Hepatocyte (in vitro differentiated cells): ENCODE data around the gene TMEM141. TPM values are rescaled to one million over a fixed set of nuclear protein-coding genes. Genes with fewer than 3 reads are reported as not detected.

Experiments used
- DNase-seq: peaks from one replicate; pipeline ENCODE4 v3.0.0-alpha.2; 2016; ENCODE audit warnings: low spot score
- H2AFZ ChIP-seq: fragments of 200-600 bp; sonication (generic); 2 replicates; pipeline ENCODE4 v1.6.0; 2016; ENCODE audit warnings: antibody characterized with exemption, mild to moderate bottlenecking
- H3K27ac ChIP-seq: fragments of 200-600 bp; sonication (generic); 2 replicates; pipeline ENCODE4 v1.5.1; 2016; ENCODE audit warnings: mild to moderate bottlenecking
- H3K27me3 ChIP-seq: fragments of 200-600 bp; sonication (generic); 2 replicates; pipeline ENCODE4 v1.6.1; 2016
- H3K36me3 ChIP-seq: fragments of 200-600 bp; sonication (generic); replicated peaks from 2 replicates; pipeline ENCODE4 v1.5.1; 2016; ENCODE audit warnings: low read depth; ENCODE audit not compliant: insufficient read depth
- H3K4me1 ChIP-seq: fragments of 200-600 bp; sonication (generic); 2 replicates; pipeline ENCODE4 v1.5.1; 2016; ENCODE audit warnings: mild to moderate bottlenecking, moderate library complexity; ENCODE audit not compliant: insufficient read depth
- H3K4me2 ChIP-seq: fragments of 200-600 bp; sonication (generic); 2 replicates; pipeline ENCODE4 v1.6.0; 2016
- H3K4me3 ChIP-seq: fragments of 200-600 bp; sonication (generic); 2 replicates; pipeline ENCODE4 v1.5.1; 2016; ENCODE audit warnings: mild to moderate bottlenecking
- H3K79me2 ChIP-seq: fragments of 200-600 bp; sonication (generic); 2 replicates; pipeline ENCODE4 v1.6.0; 2017; ENCODE audit warnings: mild to moderate bottlenecking
- H3K9me2 ChIP-seq: fragments of 200-600 bp; sonication (generic); replicated peaks from 2 replicates; pipeline ENCODE4 v1.6.0; 2017; ENCODE audit warnings: mild to moderate bottlenecking; ENCODE audit not compliant: insufficient read depth
- H3K9me3 ChIP-seq: fragments of 200-600 bp; sonication (generic); 2 replicates; pipeline ENCODE4 v1.5.1; 2016; ENCODE audit warnings: low read depth, mild to moderate bottlenecking
- H4K20me1 ChIP-seq: fragments of 200-600 bp; sonication (generic); 2 replicates; pipeline ENCODE4 v1.6.0; 2016; ENCODE audit warnings: mild to moderate bottlenecking; ENCODE audit not compliant: insufficient read depth, poor library complexity, severe bottlenecking
- CTCF ChIP-seq: fragments of 200-600 bp; sonication (generic); IDR thresholded peaks from 2 replicates; pipeline ENCODE4 v1.5.1; 2016; ENCODE audit warnings: antibody characterized with exemption, mild to moderate bottlenecking; ENCODE audit not compliant: poor library complexity
- EZH2 ChIP-seq: fragments of 200-600 bp; sonication (generic); IDR thresholded peaks from 2 replicates; pipeline ENCODE4 v1.6.1; 2016; ENCODE audit warnings: antibody characterized with exemption, mild to moderate bottlenecking, borderline replicate concordance
- EZH2phosphoT487 ChIP-seq: fragments of 200-600 bp; sonication (generic); IDR thresholded peaks from one replicate; pipeline ENCODE4 v1.6.1; 2018; ENCODE audit warnings: antibody characterized with exemption, mild to moderate bottlenecking, low read depth, moderate library complexity; ENCODE audit not compliant: unreplicated experiment, severe bottlenecking
- WGBS: methylation state at CpG from one replicate; pipeline ENCODE4 v1.1.6; 2016; ENCODE audit warnings: low lambda C conversion rate; ENCODE audit errors: missing lambda C conversion rate; 5-methylcytosine and 5-hydroxymethylcytosine counted together
- polyA plus RNA-seq: library from polyadenylated mRNA; unstranded; fragments of >200 nt; fragmentation: Nextera tagmentation; extraction: Ambion mirVana; gene quantifications from 2 replicates; pipeline ENCODE4 v1.2.1, GENCODE V29; 2016
- total RNA-seq: library from RNA; depleted of rRNA; stranded (reverse); fragments of >200 nt; gene quantifications from 2 replicates; pipeline ENCODE4 v1.2.3, GENCODE V29; 2014

TMEM141 gene
- total and polyA plus RNA-seq, 2 experiments from 2014 or later: 230 to 385 TPM

- no peaks in the 10 kb centered on the region for H3K9me3 ChIP-seq
- H2AFZ ChIP-seq: no peak overlapping the region
- H3K27me3 ChIP-seq: no peaks in the 10 kb centered on the region
- no peaks in the 10 kb centered on the region for H3K4me1 ChIP-seq
- no peaks in the 10 kb centered on the region for H3K9me2 ChIP-seq
- H3K4me3 ChIP-seq: no peak overlapping the region
- H3K4me2 ChIP-seq: no peak overlapping the region
- H3K79me2 ChIP-seq: no peaks in the 10 kb centered on the region
- DNase-seq: no peak
- H3K27ac ChIP-seq: no peak overlapping the region
- no peaks in the 10 kb centered on the region for H4K20me1 ChIP-seq
- no peak for TF ChIP-seq CTCF
- no peaks in the 10 kb centered on the region for H3K36me3 ChIP-seq
Measured at GRCh38 chr9:136751814-136752213, 39.3 kb upstream of the TMEM141 start.

- TF ChIP-seq EZH2phosphoT487 (no peak), CTCF (no peak), EZH2 (no peak)
- Histone ChIP-seq H4K20me1 (no peaks in the 10 kb centered on the region), H3K27me3 (no peaks in the 10 kb centered on the region), H3K4me1 (no peaks in the 10 kb centered on the region), H3K4me2 (no peak overlapping the region), H3K4me3 (no peak overlapping the region), H3K9me2 (no peaks in the 10 kb centered on the region), H2AFZ (no peak overlapping the region), H3K27ac (no peak overlapping the region), H3K79me2 (no peaks in the 10 kb centered on the region), H3K36me3 (no peaks in the 10 kb centered on the region), H3K9me3 (no peaks in the 10 kb centered on the region)
- WGBS: 89% methylated on average over 31 of the region's 31 CpGs
- no peak for DNase-seq
Measured at GRCh38 chr9:136753371-136754058, 37.6 kb upstream of the TMEM141 start.

GRCh38 chr9:136754059-136754572 is 37.0 kb upstream of the TMEM141 start:
- H4K20me1 ChIP-seq: no peaks in the 10 kb centered on the region
- H3K27ac ChIP-seq: no peak overlapping the region
- no peaks in the 10 kb centered on the region for H3K27me3 ChIP-seq
- no peaks in the 10 kb centered on the region for H3K79me2 ChIP-seq
- H3K36me3 ChIP-seq: no peaks in the 10 kb centered on the region
- H2AFZ ChIP-seq: no peak overlapping the region
- H3K9me3 ChIP-seq: no peaks in the 10 kb centered on the region
- no peak for TF ChIP-seq EZH2phosphoT487
- TF ChIP-seq CTCF: no peak
- no peak for TF ChIP-seq EZH2
- H3K4me1 ChIP-seq: no peaks in the 10 kb centered on the region
- no peak for DNase-seq
- no peak overlapping the region for H3K4me3 ChIP-seq
- H3K4me2 ChIP-seq: no peak overlapping the region
- no peaks in the 10 kb centered on the region for H3K9me2 ChIP-seq
- 88% methylated on average over 13 of the region's 17 CpGs for WGBS
